ENCODE data around the gene CASKIN2.
"Not testable (repeated sequence)": the region's sequence is repeated elsewhere in the genome, so short reads cannot be mapped to it uniquely, and the experiment has no call there.

Gene CASKIN2

GRCh38 chr17:75456417-75457046 is 58.8 kb downstream of the CASKIN2 start, which contains the start of gene TMEM94:
Gene TMEM94 (plus strand): TSS chr17:75456635. CDS start chr17:75471906, 15,271 bp downstream.
- no peaks in the 10 kb centered on the region for H3K9me3 ChIP-seq (ENCODE audit: severe bottlenecking)
- H3K27ac ChIP-seq = peak within 1 kb of the TSS; percentile 87
- TF ChIP-seq CTCF (IDR thresholded peaks at IDR 0.05; ENCODE audit: low read depth, low read length) = no peak
- H3K27me3 ChIP-seq (ENCODE audit: insufficient read depth, low read depth, severe bottlenecking) = no peaks in the 10 kb centered on the region
- H3K36me3 ChIP-seq = no peaks in the 10 kb centered on the region
- H3K4me3 ChIP-seq (ENCODE audit: low read depth, low read length) = peak within 1 kb of the TSS; percentile 72
- peak; percentile 98 for DNase-seq

GRCh38 chr17:75456039-75456416 is 59.3 kb downstream of the CASKIN2 start:
- Histone ChIP-seq H3K27ac (peak overlapping the region; percentile 87), H3K27me3 (ENCODE audit: insufficient read depth, low read depth, severe bottlenecking) (no peaks in the 10 kb centered on the region), H3K36me3 (no peaks in the 10 kb centered on the region), H3K9me3 (ENCODE audit: severe bottlenecking) (no peaks in the 10 kb centered on the region), H3K4me3 (ENCODE audit: low read depth, low read length) (peak overlapping the region; percentile 72)
- TF ChIP-seq CTCF (IDR thresholded peaks at IDR 0.05; ENCODE audit: low read depth, low read length) = no peak
- no peak for DNase-seq

GRCh38 chr17:75454672-75455071 is 60.7 kb downstream of the CASKIN2 start:
- not testable (repeated sequence) for H3K36me3 ChIP-seq; H3K4me3 ChIP-seq (ENCODE audit: low read depth, low read length); H3K27ac ChIP-seq; DNase-seq; H3K27me3 ChIP-seq (ENCODE audit: insufficient read depth, low read depth, severe bottlenecking); H3K9me3 ChIP-seq (ENCODE audit: severe bottlenecking)

- H3K4me3 ChIP-seq (ENCODE audit: low read depth, low read length) = no peak overlapping the region
- TF ChIP-seq CTCF (IDR thresholded peaks at IDR 0.05; ENCODE audit: low read depth, low read length) = no peak
- H3K27ac ChIP-seq = no peak overlapping the region
- no peaks in the 10 kb centered on the region for H3K36me3 ChIP-seq
- no peaks in the 10 kb centered on the region for H3K9me3 ChIP-seq (ENCODE audit: severe bottlenecking)
- H3K27me3 ChIP-seq (ENCODE audit: insufficient read depth, low read depth, severe bottlenecking) = no peaks in the 10 kb centered on the region
- DNase-seq = no peak
Measured at GRCh38 chr17:75454193-75454592, 61.1 kb downstream of the CASKIN2 start.

GRCh38 chr17:75450270-75450669 is 65.1 kb downstream of the CASKIN2 start:
- no peak for TF ChIP-seq CTCF (IDR thresholded peaks at IDR 0.05; ENCODE audit: low read depth, low read length)
- Histone ChIP-seq H3K9me3 (ENCODE audit: severe bottlenecking) (no peaks in the 10 kb centered on the region), H3K27ac (no peak overlapping the region), H3K36me3 (no peaks in the 10 kb centered on the region), H3K27me3 (ENCODE audit: insufficient read depth, low read depth, severe bottlenecking) (no peaks in the 10 kb centered on the region), H3K4me3 (ENCODE audit: low read depth, low read length) (no peak overlapping the region)
- DNase-seq = no peak
